ENCODE data around the gene KIAA1217. TPM values are rescaled to one million over a fixed set of nuclear protein-coding genes. Genes with fewer than 3 reads are reported as not detected.

KIAA1217 gene
- polyA plus RNA-seq, 1 of the 3 experiments (the other 2 are of a cell fraction): 7.2 TPM

DNA sequence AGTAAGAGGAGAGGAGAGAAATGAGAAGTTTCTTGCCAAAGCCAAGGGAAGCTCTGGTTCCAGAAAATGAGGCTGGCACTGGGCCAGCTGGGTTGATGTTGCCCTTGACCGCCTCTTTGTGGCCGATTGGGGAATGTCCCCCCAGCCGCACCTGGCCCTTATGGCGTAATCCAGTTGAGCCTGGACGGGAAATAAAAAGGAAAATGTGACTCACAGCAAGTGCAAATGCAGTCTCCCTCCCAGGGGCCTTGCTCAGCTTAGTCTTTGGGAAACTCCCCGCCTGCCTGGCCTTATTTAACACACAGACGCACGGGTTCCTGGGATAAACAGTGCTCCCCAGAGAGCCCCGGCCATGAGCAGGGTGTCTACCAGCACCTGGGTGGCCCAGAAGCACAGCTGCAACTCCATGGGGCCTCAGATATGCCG, 174.8 kb downstream of the KIAA1217 start (continued):
- TF ChIP-seq TEAD4 (IDR thresholded peaks at IDR 0.05; ENCODE audit: borderline replicate concordance, insufficient read depth): no peak
- TF ChIP-seq GABPA (IDR thresholded peaks at IDR 0.05; ENCODE audit: low read depth): no peak
- TF ChIP-seq, protein P1, sequence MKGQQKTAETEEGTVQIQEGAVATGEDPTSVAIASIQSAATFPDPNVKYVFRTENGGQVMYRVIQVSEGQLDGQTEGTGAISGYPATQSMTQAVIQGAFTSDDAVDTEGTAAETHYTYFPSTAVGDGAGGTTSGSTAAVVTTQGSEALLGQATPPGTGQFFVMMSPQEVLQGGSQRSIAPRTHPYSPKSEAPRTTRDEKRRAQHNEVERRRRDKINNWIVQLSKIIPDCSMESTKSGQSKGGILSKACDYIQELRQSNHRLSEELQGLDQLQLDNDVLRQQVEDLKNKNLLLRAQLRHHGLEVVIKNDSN (IDR thresholded peaks at IDR 0.05; ENCODE audit: borderline replicate concordance, low read depth): no peak
- TF ChIP-seq, protein P2, sequence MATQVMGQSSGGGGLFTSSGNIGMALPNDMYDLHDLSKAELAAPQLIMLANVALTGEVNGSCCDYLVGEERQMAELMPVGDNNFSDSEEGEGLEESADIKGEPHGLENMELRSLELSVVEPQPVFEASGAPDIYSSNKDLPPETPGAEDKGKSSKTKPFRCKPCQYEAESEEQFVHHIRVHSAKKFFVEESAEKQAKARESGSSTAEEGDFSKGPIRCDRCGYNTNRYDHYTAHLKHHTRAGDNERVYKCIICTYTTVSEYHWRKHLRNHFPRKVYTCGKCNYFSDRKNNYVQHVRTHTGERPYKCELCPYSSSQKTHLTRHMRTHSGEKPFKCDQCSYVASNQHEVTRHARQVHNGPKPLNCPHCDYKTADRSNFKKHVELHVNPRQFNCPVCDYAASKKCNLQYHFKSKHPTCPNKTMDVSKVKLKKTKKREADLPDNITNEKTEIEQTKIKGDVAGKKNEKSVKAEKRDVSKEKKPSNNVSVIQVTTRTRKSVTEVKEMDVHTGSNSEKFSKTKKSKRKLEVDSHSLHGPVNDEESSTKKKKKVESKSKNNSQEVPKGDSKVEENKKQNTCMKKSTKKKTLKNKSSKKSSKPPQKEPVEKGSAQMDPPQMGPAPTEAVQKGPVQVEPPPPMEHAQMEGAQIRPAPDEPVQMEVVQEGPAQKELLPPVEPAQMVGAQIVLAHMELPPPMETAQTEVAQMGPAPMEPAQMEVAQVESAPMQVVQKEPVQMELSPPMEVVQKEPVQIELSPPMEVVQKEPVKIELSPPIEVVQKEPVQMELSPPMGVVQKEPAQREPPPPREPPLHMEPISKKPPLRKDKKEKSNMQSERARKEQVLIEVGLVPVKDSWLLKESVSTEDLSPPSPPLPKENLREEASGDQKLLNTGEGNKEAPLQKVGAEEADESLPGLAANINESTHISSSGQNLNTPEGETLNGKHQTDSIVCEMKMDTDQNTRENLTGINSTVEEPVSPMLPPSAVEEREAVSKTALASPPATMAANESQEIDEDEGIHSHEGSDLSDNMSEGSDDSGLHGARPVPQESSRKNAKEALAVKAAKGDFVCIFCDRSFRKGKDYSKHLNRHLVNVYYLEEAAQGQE (IDR thresholded peaks at IDR 0.05; ENCODE audit: low read depth, low read length): no peak

DNA sequence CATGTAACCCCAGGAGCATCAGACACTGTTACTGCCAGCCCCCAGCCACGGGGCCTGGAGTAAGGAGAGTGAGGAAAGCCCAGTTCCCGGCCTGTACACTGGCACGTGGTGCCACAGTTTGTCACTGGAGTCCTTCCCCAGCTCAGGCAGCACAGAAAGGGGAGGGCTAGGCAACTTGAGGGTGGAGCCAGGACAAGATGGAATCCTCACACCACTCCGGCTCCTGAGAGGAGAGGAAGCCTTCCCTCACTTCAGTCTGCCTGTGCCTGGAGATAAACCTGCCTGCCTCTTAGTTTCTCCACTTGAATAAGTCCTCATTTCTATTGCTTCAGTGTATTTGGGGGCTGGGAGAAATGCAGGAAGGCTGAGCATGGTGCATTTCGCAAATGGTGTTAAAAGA, 176.0 kb downstream of the KIAA1217 start:
- H3K9me2 ChIP-seq: no peaks in the 10 kb centered on the region
- H3K4me2 ChIP-seq: no peak overlapping the region
- no peaks in the 10 kb centered on the region for H3K9me3 ChIP-seq
- no peaks in the 10 kb centered on the region for H4K20me1 ChIP-seq (ENCODE audit: insufficient read depth)
- H2AFZ ChIP-seq (ENCODE audit: low read depth): no peak overlapping the region
- no peaks in the 10 kb centered on the region for H3F3A ChIP-seq (replicated peaks; ENCODE audit: insufficient read depth)
- H3K27me3 ChIP-seq (ENCODE audit: insufficient read depth): no peaks in the 10 kb centered on the region
- TF ChIP-seq GABPA (IDR thresholded peaks at IDR 0.05; ENCODE audit: low read depth) (no peak), EZH2phosphoT487 (IDR thresholded peaks at IDR 0.05; ENCODE audit: borderline replicate concordance, low read depth) (no peak), MEF2A (IDR thresholded peaks at IDR 0.05; ENCODE audit: borderline replicate concordance, low read depth) (no peak), YY1 (IDR thresholded peaks at IDR 0.05; ENCODE audit: low read depth) (no peak), TCF12 (IDR thresholded peaks at IDR 0.05) (no peak), ELF1 (IDR thresholded peaks at IDR 0.05) (no peak), MXI1 (IDR thresholded peaks at IDR 0.05; ENCODE audit: low read depth, low read length) (no peak), GATA2 (CRISPR knock-in tag; IDR thresholded peaks at IDR 0.05) (no peak), POLR2AphosphoS5 (IDR thresholded peaks at IDR 0.05; ENCODE audit: low read depth, low read length) (no peak), RCOR1 (IDR thresholded peaks at IDR 0.05; ENCODE audit: low read length) (no peak), SMC3 (IDR thresholded peaks at IDR 0.05; ENCODE audit: low read depth, low read length) (no peak), CHD2 (IDR thresholded peaks at IDR 0.05; ENCODE audit: low read length, partially characterized antibody) (no peak)
- TF ChIP-seq, protein P3, sequence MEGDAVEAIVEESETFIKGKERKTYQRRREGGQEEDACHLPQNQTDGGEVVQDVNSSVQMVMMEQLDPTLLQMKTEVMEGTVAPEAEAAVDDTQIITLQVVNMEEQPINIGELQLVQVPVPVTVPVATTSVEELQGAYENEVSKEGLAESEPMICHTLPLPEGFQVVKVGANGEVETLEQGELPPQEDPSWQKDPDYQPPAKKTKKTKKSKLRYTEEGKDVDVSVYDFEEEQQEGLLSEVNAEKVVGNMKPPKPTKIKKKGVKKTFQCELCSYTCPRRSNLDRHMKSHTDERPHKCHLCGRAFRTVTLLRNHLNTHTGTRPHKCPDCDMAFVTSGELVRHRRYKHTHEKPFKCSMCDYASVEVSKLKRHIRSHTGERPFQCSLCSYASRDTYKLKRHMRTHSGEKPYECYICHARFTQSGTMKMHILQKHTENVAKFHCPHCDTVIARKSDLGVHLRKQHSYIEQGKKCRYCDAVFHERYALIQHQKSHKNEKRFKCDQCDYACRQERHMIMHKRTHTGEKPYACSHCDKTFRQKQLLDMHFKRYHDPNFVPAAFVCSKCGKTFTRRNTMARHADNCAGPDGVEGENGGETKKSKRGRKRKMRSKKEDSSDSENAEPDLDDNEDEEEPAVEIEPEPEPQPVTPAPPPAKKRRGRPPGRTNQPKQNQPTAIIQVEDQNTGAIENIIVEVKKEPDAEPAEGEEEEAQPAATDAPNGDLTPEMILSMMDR (IDR thresholded peaks at IDR 0.05): no peak
- TF ChIP-seq, protein P4, sequence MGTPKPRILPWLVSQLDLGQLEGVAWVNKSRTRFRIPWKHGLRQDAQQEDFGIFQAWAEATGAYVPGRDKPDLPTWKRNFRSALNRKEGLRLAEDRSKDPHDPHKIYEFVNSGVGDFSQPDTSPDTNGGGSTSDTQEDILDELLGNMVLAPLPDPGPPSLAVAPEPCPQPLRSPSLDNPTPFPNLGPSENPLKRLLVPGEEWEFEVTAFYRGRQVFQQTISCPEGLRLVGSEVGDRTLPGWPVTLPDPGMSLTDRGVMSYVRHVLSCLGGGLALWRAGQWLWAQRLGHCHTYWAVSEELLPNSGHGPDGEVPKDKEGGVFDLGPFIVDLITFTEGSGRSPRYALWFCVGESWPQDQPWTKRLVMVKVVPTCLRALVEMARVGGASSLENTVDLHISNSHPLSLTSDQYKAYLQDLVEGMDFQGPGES (IDR thresholded peaks at IDR 0.05; ENCODE audit: low read depth, low read length): no peak
- TF ChIP-seq, protein P5, sequence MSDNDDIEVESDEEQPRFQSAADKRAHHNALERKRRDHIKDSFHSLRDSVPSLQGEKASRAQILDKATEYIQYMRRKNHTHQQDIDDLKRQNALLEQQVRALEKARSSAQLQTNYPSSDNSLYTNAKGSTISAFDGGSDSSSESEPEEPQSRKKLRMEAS (IDR thresholded peaks at IDR 0.05; ENCODE audit: low read depth): no peak
- no peaks in the 10 kb centered on the region for H3K36me3 ChIP-seq (replicated peaks in 1 of 2; ENCODE audit: control insufficient read depth in 1 of 2, insufficient read depth in 2 of 2, low read length in 1 of 2)
- H3K4me1 ChIP-seq (ENCODE audit: control insufficient read depth in 1 of 2, insufficient read depth in 2 of 2, low read depth in 1 of 2, low read length in 1 of 2): peaks cover 3 to 30% of the 10 kb centered on the region in 2 experiments; a peak in 2 of 4 replicates
- no peak overlapping the region for H3K4me3 ChIP-seq (ENCODE audit: low read depth in 2 of 2, low read length in 1 of 2)
- DNase-seq: no peak
- WGBS (ENCODE audit: low lambda C conversion rate): 66% methylated on average over 3 of the region's 5 CpGs
- H3K9ac ChIP-seq: no peak overlapping the region
- H3K27ac ChIP-seq (ENCODE audit: low read depth in 2 of 2, low read length in 1 of 2): no peak overlapping the region
- ChIA-PET CTCF (interaction anchor here (1.0 to 2.0 kb wide), 2 partner anchors 21 to 391 kb away, joined by 3 to 8 read pairs; no protein-coding TSS in a partner anchor), POLR2A (no interaction called here)
- H3K79me2 ChIP-seq (ENCODE audit: insufficient read depth): no peaks in the 10 kb centered on the region
